ENCODE measurements around the gene CRX. TPM values are rescaled to one million over a fixed set of nuclear protein-coding genes. Genes with fewer than 3 reads are reported as not detected.

CRX gene
- total RNA-seq, 1 donor from 2014 or later: 0.19 TPM

DNA sequence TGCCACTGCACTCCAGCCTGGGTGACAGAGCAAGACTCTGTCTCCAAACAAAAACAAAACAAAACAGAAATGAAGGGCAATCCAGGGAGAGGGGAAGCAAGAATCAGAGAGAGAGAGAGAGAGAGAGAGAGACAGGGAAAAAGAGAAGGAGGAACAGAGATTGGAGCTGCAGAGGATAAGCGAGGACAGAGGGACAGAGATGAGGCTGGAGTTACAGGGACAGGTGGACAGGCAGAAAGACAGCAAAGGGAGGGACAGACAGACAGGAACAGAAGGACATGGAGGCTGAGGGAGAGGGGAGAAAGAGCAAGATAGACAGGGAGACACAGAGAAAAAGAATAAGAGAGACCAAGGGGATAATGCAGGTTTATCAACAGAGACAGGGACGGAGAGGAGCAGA lies 1.3 kb upstream of the CRX start:
- Histone ChIP-seq H3F3A (ENCODE audit: low read depth) (peaks cover 54% of the 10 kb centered on the region), H3K27me3 (no peaks in the 10 kb centered on the region), H2AFZ (replicated peaks) (peak overlapping the region; percentile 38), H3K36me3 (no peaks in the 10 kb centered on the region), H3K4me1 (peaks cover 42% of the 10 kb centered on the region), H3K27ac (peak overlapping the region; percentile 21), H3K4me2 (peak overlapping the region; percentile 82), H3K4me3 (peak overlapping the region; percentile 28), H4K20me1 (ENCODE audit: low read depth) (no peaks in the 10 kb centered on the region), H3K9ac (no peak overlapping the region), H3K9me3 (ENCODE audit: low read depth) (no peaks in the 10 kb centered on the region), H3K79me2 (ENCODE audit: low read depth) (no peaks in the 10 kb centered on the region)
- TF ChIP-seq EZH2 (IDR thresholded peaks at IDR 0.05): no peak
- no peak for TF ChIP-seq EZH2phosphoT487 (IDR thresholded peaks at IDR 0.05)
- no peak for DNase-seq (ENCODE audit: low spot score)
- peak overlapping the region; percentile 3 for H3K4me3 Mint-ChIP-seq
- H3K36me3 Mint-ChIP-seq: no peaks in the 10 kb centered on the region
- peaks cover 16% of the 10 kb centered on the region for H3K27me3 Mint-ChIP-seq (ENCODE audit: insufficient read depth, low read depth)
- H3K9me3 Mint-ChIP-seq: peaks cover 7% of the 10 kb centered on the region
- peaks cover 47% of the 10 kb centered on the region for H3K4me1 Mint-ChIP-seq
- peak overlapping the region; percentile 93 for H3K27ac Mint-ChIP-seq

DNA sequence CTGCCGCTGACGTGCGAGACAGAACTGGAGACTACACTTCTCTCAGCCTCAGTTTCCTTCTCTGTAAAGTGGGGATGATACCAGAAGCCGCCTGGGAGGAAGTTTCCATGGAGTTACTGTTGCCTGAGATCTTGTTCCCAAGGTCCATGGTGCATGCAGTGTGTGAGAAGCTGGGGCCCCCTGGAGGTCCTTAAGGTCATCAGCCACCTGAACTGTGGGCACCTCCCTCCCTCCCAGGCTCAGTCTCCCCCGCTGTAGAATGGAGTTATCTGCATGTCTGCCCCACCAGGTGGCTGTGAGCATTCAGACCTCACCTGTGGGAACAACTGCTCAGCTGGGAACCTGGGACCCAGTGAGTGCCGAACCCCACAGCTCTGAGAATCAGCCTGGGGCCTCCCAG lies 2.7 kb downstream of the CRX start:
- no peak overlapping the region for H3K9ac ChIP-seq
- no peaks in the 10 kb centered on the region for H3K79me2 ChIP-seq (ENCODE audit: low read depth)
- peaks cover 54% of the 10 kb centered on the region for H3K4me1 ChIP-seq
- peaks cover 11% of the 10 kb centered on the region for H3K27me3 Mint-ChIP-seq (ENCODE audit: insufficient read depth, low read depth)
- TF ChIP-seq EZH2 (IDR thresholded peaks at IDR 0.05) (no peak), EZH2phosphoT487 (IDR thresholded peaks at IDR 0.05) (no peak)
- TF ChIP-seq, protein P1, sequence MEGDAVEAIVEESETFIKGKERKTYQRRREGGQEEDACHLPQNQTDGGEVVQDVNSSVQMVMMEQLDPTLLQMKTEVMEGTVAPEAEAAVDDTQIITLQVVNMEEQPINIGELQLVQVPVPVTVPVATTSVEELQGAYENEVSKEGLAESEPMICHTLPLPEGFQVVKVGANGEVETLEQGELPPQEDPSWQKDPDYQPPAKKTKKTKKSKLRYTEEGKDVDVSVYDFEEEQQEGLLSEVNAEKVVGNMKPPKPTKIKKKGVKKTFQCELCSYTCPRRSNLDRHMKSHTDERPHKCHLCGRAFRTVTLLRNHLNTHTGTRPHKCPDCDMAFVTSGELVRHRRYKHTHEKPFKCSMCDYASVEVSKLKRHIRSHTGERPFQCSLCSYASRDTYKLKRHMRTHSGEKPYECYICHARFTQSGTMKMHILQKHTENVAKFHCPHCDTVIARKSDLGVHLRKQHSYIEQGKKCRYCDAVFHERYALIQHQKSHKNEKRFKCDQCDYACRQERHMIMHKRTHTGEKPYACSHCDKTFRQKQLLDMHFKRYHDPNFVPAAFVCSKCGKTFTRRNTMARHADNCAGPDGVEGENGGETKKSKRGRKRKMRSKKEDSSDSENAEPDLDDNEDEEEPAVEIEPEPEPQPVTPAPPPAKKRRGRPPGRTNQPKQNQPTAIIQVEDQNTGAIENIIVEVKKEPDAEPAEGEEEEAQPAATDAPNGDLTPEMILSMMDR (IDR thresholded peaks at IDR 0.05): peak; percentile 11
- H3F3A ChIP-seq (ENCODE audit: low read depth): peaks cover 55% of the 10 kb centered on the region
- H3K4me2 ChIP-seq: no peak overlapping the region
- H3K4me1 Mint-ChIP-seq: peaks cover 56% of the 10 kb centered on the region
- H4K20me1 ChIP-seq (ENCODE audit: low read depth): no peaks in the 10 kb centered on the region
- peak overlapping the region; percentile 46 for H3K4me3 Mint-ChIP-seq
- no peaks in the 10 kb centered on the region for H3K9me3 ChIP-seq (ENCODE audit: low read depth)
- no peaks in the 10 kb centered on the region for H3K36me3 ChIP-seq
- no peak overlapping the region for H3K4me3 ChIP-seq
- H3K9me3 Mint-ChIP-seq: peaks cover 6% of the 10 kb centered on the region
- no peak for DNase-seq (ENCODE audit: low spot score)
- no peaks in the 10 kb centered on the region for H3K36me3 Mint-ChIP-seq
- H2AFZ ChIP-seq (replicated peaks): no peak overlapping the region
- no peak overlapping the region for H3K27ac Mint-ChIP-seq
- H3K27me3 ChIP-seq: no peaks in the 10 kb centered on the region
- H3K27ac ChIP-seq: no peak overlapping the region

DNA sequence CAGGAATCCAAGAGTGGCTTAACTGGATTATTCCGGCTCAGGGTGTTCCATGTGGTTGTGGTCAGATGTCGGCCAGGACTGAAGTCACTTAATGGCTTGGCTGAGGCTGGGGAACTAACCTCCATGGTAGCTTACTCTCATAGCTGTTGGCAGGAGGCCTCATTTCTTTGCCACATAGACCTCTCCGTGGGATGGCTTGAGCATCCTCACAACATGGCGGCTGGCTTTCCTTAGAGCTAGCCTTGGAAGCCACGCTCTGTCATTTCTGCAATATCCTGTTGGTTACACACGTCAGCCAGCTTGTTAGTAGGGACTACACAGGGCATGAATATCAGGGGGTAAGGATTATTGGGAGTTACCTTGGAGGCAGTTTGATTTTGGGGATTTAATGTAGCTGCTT lies 5.1 kb downstream of the CRX start:
- peaks cover 6% of the 10 kb centered on the region for H3K9me3 Mint-ChIP-seq
- H3K27ac ChIP-seq: no peak overlapping the region
- no peak overlapping the region for H3K4me3 Mint-ChIP-seq
- TF ChIP-seq EZH2 (IDR thresholded peaks at IDR 0.05) (no peak), EZH2phosphoT487 (IDR thresholded peaks at IDR 0.05) (no peak)
- TF ChIP-seq, protein P1 (IDR thresholded peaks at IDR 0.05): no peak
- H4K20me1 ChIP-seq (ENCODE audit: low read depth): no peaks in the 10 kb centered on the region
- H2AFZ ChIP-seq (replicated peaks): peak overlapping the region; percentile 34
- H3K4me3 ChIP-seq: no peak overlapping the region
- H3K27me3 ChIP-seq: no peaks in the 10 kb centered on the region
- H3K36me3 ChIP-seq: no peaks in the 10 kb centered on the region
- H3K27me3 Mint-ChIP-seq (ENCODE audit: insufficient read depth, low read depth): peaks cover 10% of the 10 kb centered on the region
- peaks cover 30% of the 10 kb centered on the region for H3K4me1 ChIP-seq
- H3K9ac ChIP-seq: no peak overlapping the region
- H3K4me1 Mint-ChIP-seq: peaks cover 41% of the 10 kb centered on the region
- H3K79me2 ChIP-seq (ENCODE audit: low read depth): no peaks in the 10 kb centered on the region
- peak overlapping the region; percentile 66 for H3K27ac Mint-ChIP-seq
- H3K9me3 ChIP-seq (ENCODE audit: low read depth): no peaks in the 10 kb centered on the region
- peaks cover 36% of the 10 kb centered on the region for H3F3A ChIP-seq (ENCODE audit: low read depth)
- no peak for DNase-seq (ENCODE audit: low spot score)
- no peak overlapping the region for H3K4me2 ChIP-seq
- H3K36me3 Mint-ChIP-seq: no peaks in the 10 kb centered on the region

DNA sequence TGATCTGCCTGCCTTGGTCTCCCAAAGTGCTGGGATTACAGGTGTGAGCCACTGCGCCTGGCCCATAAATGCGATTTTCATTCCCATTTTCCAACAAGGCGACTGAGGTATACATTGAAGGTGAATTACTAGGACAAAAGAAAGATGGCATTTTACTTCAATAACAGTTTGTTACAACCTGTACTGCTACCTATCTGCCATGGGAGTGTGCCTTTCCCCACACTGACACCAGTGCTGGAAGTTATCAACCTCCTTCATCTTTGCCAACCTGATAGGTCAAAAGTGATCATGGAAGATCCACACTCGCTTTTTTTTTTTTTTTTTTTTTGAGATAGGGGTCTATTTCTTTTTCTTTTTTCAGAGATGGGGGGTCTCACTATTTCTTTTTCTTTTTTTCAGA lies 11.0 kb downstream of the CRX start:
- H3K9ac ChIP-seq: no peak overlapping the region
- H3K4me3 ChIP-seq: no peak overlapping the region
- no peak overlapping the region for H3K4me3 Mint-ChIP-seq
- no peak overlapping the region for H3K27ac Mint-ChIP-seq
- TF ChIP-seq, protein P1 (IDR thresholded peaks at IDR 0.05): peak; percentile 6
- TF ChIP-seq EZH2 (IDR thresholded peaks at IDR 0.05) (no peak), EZH2phosphoT487 (IDR thresholded peaks at IDR 0.05) (no peak)
- peaks cover 16% of the 10 kb centered on the region for H3K27me3 Mint-ChIP-seq (ENCODE audit: insufficient read depth, low read depth)
- H3F3A ChIP-seq (ENCODE audit: low read depth): peaks cover 22% of the 10 kb centered on the region
- no peak for DNase-seq (ENCODE audit: low spot score)
- H3K9me3 ChIP-seq (ENCODE audit: low read depth): no peaks in the 10 kb centered on the region
- H3K4me2 ChIP-seq: no peak overlapping the region
- no peaks in the 10 kb centered on the region for H3K79me2 ChIP-seq (ENCODE audit: low read depth)
- H3K36me3 ChIP-seq: no peaks in the 10 kb centered on the region
- H3K27ac ChIP-seq: no peak overlapping the region
- no peaks in the 10 kb centered on the region for H4K20me1 ChIP-seq (ENCODE audit: low read depth)
- H2AFZ ChIP-seq (replicated peaks): no peak overlapping the region
- H3K27me3 ChIP-seq: no peaks in the 10 kb centered on the region
- H3K4me1 ChIP-seq: peaks cover 11% of the 10 kb centered on the region
- peaks cover 2% of the 10 kb centered on the region for H3K9me3 Mint-ChIP-seq
- peaks cover 15% of the 10 kb centered on the region for H3K4me1 Mint-ChIP-seq
- no peaks in the 10 kb centered on the region for H3K36me3 Mint-ChIP-seq

All from neural progenitor cell (in vitro differentiated cells).